Measurements from ENCODE around the gene SLC28A3. TPM values are rescaled to one million over a fixed set of nuclear protein-coding genes. Genes with fewer than 3 reads are reported as not detected.

SLC28A3 gene
- total RNA-seq, 2 donors from 2014 or later, result 0.11 TPM; not detected in 1

DNA sequence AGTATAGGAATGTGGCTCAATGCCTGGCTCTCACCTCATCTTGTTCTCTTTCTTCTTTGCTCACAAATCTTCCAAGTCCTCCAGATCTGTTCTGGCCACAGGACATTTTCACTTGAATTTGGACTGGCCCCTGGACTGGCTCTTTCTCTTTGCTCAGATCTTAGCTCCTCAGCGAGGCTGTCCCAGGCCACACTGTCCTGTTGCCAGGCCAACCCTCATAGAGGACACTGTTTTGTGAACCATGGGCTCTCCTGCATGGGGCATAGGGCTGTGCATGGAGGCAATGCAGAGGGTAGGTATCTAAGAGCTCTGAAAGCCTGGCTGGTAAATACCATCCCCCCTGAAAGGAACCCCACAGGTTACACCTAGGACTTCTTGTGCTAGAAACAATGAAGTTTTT, 13.5 kb upstream of the SLC28A3 start:
- Histone ChIP-seq H3K4me1 (ENCODE audit: control insufficient read depth, insufficient read depth, low read length) (no peaks in the 10 kb centered on the region), H3K36me3 (ENCODE audit: control insufficient read depth, insufficient read depth, low read length) (no peaks in the 10 kb centered on the region), H3K27me3 (ENCODE audit: control insufficient read depth, insufficient read depth, low read length, poor library complexity, severe bottlenecking) (no peaks in the 10 kb centered on the region), H3K27ac (ENCODE audit: low read depth, low read length) (no peak overlapping the region), H3K4me3 (ENCODE audit: low read length) (no peak overlapping the region), H3K9ac (ENCODE audit: extremely low read depth, low read length, poor library complexity, severe bottlenecking) (no peak overlapping the region), H3K9me3 (ENCODE audit: control insufficient read depth, low read length) (no peaks in the 10 kb centered on the region)
- Mint-ChIP-seq H3K4me1 (peaks cover 11% of the 10 kb centered on the region), H3K27me3 (ENCODE audit: insufficient read depth) (no peaks in the 10 kb centered on the region), H3K36me3 (ENCODE audit: low read depth) (no peaks in the 10 kb centered on the region), H3K27ac (no peak overlapping the region), H3K4me3 (no peak overlapping the region), H3K9me3 (peaks cover 3% of the 10 kb centered on the region)
- WGBS, 2 experiments (ENCODE audit: insufficient coverage in 1 of 2, insufficient read length in 1 of 2), result 96% methylated on average over 1 of the region's 1 CpG; no CpG with 5 or more reads in 1 of the 2 experiments
- TF ChIP-seq, protein P1, sequence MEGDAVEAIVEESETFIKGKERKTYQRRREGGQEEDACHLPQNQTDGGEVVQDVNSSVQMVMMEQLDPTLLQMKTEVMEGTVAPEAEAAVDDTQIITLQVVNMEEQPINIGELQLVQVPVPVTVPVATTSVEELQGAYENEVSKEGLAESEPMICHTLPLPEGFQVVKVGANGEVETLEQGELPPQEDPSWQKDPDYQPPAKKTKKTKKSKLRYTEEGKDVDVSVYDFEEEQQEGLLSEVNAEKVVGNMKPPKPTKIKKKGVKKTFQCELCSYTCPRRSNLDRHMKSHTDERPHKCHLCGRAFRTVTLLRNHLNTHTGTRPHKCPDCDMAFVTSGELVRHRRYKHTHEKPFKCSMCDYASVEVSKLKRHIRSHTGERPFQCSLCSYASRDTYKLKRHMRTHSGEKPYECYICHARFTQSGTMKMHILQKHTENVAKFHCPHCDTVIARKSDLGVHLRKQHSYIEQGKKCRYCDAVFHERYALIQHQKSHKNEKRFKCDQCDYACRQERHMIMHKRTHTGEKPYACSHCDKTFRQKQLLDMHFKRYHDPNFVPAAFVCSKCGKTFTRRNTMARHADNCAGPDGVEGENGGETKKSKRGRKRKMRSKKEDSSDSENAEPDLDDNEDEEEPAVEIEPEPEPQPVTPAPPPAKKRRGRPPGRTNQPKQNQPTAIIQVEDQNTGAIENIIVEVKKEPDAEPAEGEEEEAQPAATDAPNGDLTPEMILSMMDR (conservative IDR thresholded peaks at IDR 0.05), result no peak
- no peak for DNase-seq

DNA sequence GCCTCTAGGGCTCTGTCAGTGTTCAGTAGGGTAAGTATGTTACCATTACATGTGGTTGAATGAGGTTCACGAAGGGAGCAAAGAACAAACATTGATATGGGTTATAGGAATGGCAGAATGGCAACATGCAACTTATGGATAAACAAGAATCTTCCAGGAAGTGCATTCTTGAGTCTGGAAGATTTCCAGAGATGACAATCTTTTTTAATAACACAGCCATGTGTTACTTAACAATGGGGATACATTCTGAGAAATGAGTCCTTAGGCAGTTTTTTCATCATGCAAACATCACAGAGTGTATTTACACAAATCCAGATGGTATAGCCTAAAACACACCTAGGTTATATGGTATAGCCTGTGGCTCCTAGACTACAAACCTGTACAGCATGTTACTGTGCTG, 9.1 kb upstream of the SLC28A3 start:
- H3K27me3 Mint-ChIP-seq (ENCODE audit: insufficient read depth), result peaks cover 1% of the 10 kb centered on the region
- H3K27ac Mint-ChIP-seq, result no peak overlapping the region
- DNase-seq, result no peak
- H3K9me3 Mint-ChIP-seq, result peaks cover 9% of the 10 kb centered on the region
- no peak overlapping the region for H3K4me3 Mint-ChIP-seq
- H3K4me1 Mint-ChIP-seq, result no peaks in the 10 kb centered on the region
- 45 to 50% methylated on average over 1 of the region's 1 CpG for WGBS, 2 experiments (ENCODE audit: insufficient coverage in 1 of 2, insufficient read length in 1 of 2)
- Histone ChIP-seq H3K4me3 (ENCODE audit: low read length) (no peak overlapping the region), H3K27ac (ENCODE audit: low read depth, low read length) (no peak overlapping the region), H3K36me3 (ENCODE audit: control insufficient read depth, insufficient read depth, low read length) (no peaks in the 10 kb centered on the region), H3K9ac (ENCODE audit: extremely low read depth, low read length, poor library complexity, severe bottlenecking) (no peak overlapping the region), H3K4me1 (ENCODE audit: control insufficient read depth, insufficient read depth, low read length) (no peaks in the 10 kb centered on the region), H3K9me3 (ENCODE audit: control insufficient read depth, low read length) (peaks cover 4% of the 10 kb centered on the region), H3K27me3 (ENCODE audit: control insufficient read depth, insufficient read depth, low read length, poor library complexity, severe bottlenecking) (no peaks in the 10 kb centered on the region)
- TF ChIP-seq, protein P1 (conservative IDR thresholded peaks at IDR 0.05), result no peak
- no peaks in the 10 kb centered on the region for H3K36me3 Mint-ChIP-seq (ENCODE audit: low read depth)

DNA sequence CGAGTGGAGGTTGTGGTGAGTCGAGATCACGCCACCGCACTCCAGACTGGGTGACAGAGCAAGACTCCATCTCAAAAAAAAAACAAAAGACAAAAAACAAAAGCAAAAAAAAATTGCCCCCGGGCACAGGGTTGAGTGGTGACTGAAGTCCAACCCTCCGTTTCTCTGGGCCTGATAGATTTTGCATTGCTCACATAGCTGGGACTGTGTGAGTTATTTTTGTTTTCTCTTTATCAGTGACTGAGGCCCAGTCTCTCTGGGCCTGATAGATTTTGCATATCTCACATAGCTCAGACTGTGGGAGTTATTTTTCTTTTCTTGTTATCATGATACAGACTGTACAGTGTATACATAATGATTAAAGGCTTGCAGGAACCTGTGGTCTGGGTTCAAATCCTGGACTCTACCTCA, 2.6 kb upstream of the SLC28A3 start:
- Mint-ChIP-seq H3K36me3 (ENCODE audit: low read depth) (no peaks in the 10 kb centered on the region), H3K4me3 (no peak overlapping the region), H3K4me1 (peaks cover 20% of the 10 kb centered on the region), H3K9me3 (no peaks in the 10 kb centered on the region), H3K27me3 (ENCODE audit: insufficient read depth) (peaks cover 1% of the 10 kb centered on the region), H3K27ac (no peak overlapping the region)
- H3K9me3 ChIP-seq (ENCODE audit: control insufficient read depth, low read length), result no peaks in the 10 kb centered on the region
- TF ChIP-seq, protein P1 (conservative IDR thresholded peaks at IDR 0.05), result no peak
- H3K9ac ChIP-seq (ENCODE audit: extremely low read depth, low read length, poor library complexity, severe bottlenecking), result no peak overlapping the region
- no peak for DNase-seq
- no peak overlapping the region for H3K27ac ChIP-seq (ENCODE audit: low read depth, low read length)
- 86 to 91% methylated on average over 2 to 3 of the region's 6 CpGs for WGBS, 2 experiments (ENCODE audit: insufficient coverage in 1 of 2, insufficient read length in 1 of 2)
- H3K36me3 ChIP-seq (ENCODE audit: control insufficient read depth, insufficient read depth, low read length), result no peaks in the 10 kb centered on the region
- no peaks in the 10 kb centered on the region for H3K27me3 ChIP-seq (ENCODE audit: control insufficient read depth, insufficient read depth, low read length, poor library complexity, severe bottlenecking)
- peaks cover 3% of the 10 kb centered on the region for H3K4me1 ChIP-seq (ENCODE audit: control insufficient read depth, insufficient read depth, low read length)
- H3K4me3 ChIP-seq (ENCODE audit: low read length), result no peak overlapping the region
